Mucosa of descending colon (tissue), 3 donors: Measurements from ENCODE around the gene PDE1A. TPM values are rescaled to one million over a fixed set of nuclear protein-coding genes. Genes with fewer than 3 reads are reported as not detected.

ENCODE experiments used
- ATAC-seq: fragments of 200-7000 bp; cut with Tn5 transposase; one replicate; pipeline ENCODE4 v1.9.1; 2020; ENCODE audit warnings: mild to moderate bottlenecking, moderate library complexity
- DNase-seq, 3 donors: peaks; one replicate each; pipeline ENCODE4 v3.0.0-alpha.2; 2020
- H3K36me3 ChIP-seq: fragments of 200-600 bp; one replicate; pipeline ENCODE4 v1.8.0; 2021; ENCODE audit warnings: low read depth, mild to moderate bottlenecking
- H3K4me1 ChIP-seq: fragments of 200-600 bp; one replicate; pipeline ENCODE4 v1.8.0; 2021; ENCODE audit warnings: low read depth, mild to moderate bottlenecking
- H3K4me3 ChIP-seq: fragments of 200-600 bp; one replicate; pipeline ENCODE4 v1.8.0; 2021; ENCODE audit warnings: mild to moderate bottlenecking
- H3K9me3 ChIP-seq: fragments of 200-600 bp; one replicate; pipeline ENCODE4 v1.8.0; 2021; ENCODE audit warnings: mild to moderate bottlenecking
- intact Hi-C, 2 donors: fragments of 100-400 bp; cut with DNase I in 1 of 2; cut with micrococcal nuclease in 1 of 2; formaldehyde crosslinking; loops; one replicate each; pipeline versions ENCODE4 v1.11.0 to v1.11.1; 2022; cut with DNase I, micrococcal nuclease
- total RNA-seq, 3 donors: library from RNA; stranded (reverse); fragmentation: NEBNext Ultra II Directional in 2 of 3; extraction: Animal tissue kit (Norgen Biotek cat#: 25700) in 2 of 3; gene quantifications; one replicate each; pipeline versions ENCODE4 v1.2.1 to v1.2.4, GENCODE V29; 2021 to 2023
- TF ChIP-seq, protein P1 (sequence below): fragments of 200-600 bp; IDR thresholded peaks from one replicate; pipeline ENCODE4 v1.8.0; 2022; ENCODE audit warnings: antibody characterized with exemption, mild to moderate bottlenecking
- donor health status: DM: no; HTN: no; CAD: no; lungs with moderate emphysema.
- donor health status: DM: no; HTN: no; CAD: no.
- donor health status: DM: no; HTN: yes; CAD: no.

PDE1A gene
- total RNA-seq, 3 donors from 2014 or later = 1.1 to 10.8 (median 3.9) TPM

DNA sequence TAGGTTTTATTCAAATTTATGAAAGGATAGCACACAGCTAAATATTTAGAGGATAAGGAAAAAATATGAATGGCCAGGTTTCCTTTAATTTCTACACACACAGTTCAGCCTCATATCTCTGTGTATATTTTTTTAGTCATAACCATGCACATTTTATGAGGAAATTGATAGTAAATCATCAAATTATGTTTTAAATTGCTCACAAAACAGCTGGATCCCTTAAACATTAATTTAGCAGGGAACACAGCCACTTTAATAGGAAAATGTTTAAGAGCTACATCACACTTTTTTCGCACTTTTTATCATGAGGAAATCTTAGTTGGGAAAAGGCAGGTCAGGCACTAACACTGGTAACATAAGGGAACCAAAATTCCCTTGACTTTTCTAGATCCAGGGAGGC is 65.4 kb downstream of the PDE1A start:
- H3K4me1 ChIP-seq = peaks cover 6% of the 10 kb centered on the region
- H3K4me3 ChIP-seq = no peak overlapping the region
- no peak for ATAC-seq
- H3K36me3 ChIP-seq = no peaks in the 10 kb centered on the region
- TF ChIP-seq, protein P1, sequence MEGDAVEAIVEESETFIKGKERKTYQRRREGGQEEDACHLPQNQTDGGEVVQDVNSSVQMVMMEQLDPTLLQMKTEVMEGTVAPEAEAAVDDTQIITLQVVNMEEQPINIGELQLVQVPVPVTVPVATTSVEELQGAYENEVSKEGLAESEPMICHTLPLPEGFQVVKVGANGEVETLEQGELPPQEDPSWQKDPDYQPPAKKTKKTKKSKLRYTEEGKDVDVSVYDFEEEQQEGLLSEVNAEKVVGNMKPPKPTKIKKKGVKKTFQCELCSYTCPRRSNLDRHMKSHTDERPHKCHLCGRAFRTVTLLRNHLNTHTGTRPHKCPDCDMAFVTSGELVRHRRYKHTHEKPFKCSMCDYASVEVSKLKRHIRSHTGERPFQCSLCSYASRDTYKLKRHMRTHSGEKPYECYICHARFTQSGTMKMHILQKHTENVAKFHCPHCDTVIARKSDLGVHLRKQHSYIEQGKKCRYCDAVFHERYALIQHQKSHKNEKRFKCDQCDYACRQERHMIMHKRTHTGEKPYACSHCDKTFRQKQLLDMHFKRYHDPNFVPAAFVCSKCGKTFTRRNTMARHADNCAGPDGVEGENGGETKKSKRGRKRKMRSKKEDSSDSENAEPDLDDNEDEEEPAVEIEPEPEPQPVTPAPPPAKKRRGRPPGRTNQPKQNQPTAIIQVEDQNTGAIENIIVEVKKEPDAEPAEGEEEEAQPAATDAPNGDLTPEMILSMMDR = no peak
- no peak for DNase-seq
- intact Hi-C loops = no loop called here
- H3K9me3 ChIP-seq = no peaks in the 10 kb centered on the region

DNA sequence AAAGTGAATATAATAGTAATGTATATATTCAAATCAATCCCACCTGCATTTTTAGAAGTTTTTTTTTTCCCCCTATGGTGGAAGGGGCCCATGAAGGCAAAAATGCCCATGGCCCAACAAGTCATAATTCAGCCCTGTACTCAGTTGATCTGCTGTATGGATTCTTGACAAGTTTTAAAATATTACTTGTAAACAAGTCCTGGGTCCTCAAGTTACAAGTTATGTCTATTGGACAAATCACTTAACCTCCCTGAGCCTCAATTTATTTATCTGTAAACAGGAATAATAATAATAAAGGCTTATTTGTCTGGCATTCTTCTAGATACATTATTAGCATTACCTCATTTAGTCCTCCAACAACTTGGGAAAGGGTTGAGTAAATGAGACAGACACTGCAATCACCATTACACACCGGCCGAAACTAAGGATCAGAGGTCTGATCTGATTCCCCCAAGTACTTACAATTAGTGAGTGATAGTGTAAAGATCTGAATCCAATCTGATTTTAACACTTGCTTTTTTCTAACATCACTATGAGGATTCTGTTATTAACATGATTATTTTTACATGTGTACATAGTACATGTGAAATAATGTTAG is 66.1 kb downstream of the PDE1A start:
- H3K4me3 ChIP-seq = no peak overlapping the region
- ATAC-seq = no peak
- intact Hi-C loops = no loop called here
- H3K4me1 ChIP-seq = peaks cover 6% of the 10 kb centered on the region
- DNase-seq = no peak
- TF ChIP-seq, protein P1 = no peak
- no peaks in the 10 kb centered on the region for H3K36me3 ChIP-seq
- no peaks in the 10 kb centered on the region for H3K9me3 ChIP-seq

DNA sequence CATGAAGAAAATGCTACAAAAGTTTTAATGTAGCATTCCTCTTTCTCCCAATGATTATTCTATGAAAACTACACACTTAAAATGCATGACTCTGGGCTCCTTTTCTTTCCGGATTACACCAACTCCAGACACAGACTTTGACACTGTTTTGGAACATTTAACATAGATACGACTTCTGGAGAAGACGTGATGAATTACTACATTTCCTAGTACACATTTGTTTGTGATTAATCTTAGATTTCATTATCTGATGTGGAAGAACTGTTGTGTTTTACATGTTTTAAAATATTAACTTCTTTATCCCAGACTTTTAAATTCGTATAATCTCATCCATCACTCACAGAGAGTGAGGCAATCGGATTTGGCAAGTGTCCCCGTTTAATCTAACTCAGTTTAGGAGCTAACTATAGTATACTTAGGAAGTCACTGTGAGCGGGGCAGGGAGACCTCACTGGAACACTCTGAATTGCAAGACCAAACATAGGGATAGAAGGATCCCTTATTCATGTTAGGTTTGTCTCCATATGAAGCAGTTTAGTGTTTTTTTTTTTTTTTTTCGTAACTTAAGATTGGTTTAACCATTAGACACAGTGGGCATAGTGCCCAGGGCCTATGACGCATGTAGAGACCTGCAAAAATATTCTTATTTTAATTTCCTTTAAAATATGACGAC is 66.7 kb downstream of the PDE1A start:
- no peaks in the 10 kb centered on the region for H3K9me3 ChIP-seq
- TF ChIP-seq, protein P1 = no peak
- DNase-seq (peak in 2 of 3 donors; percentile 37 to 57), ATAC-seq (peak; percentile 71)
- no peak overlapping the region for H3K4me3 ChIP-seq
- peaks cover 6% of the 10 kb centered on the region for H3K4me1 ChIP-seq
- H3K36me3 ChIP-seq = no peaks in the 10 kb centered on the region
- intact Hi-C loops = no loop called here

DNA sequence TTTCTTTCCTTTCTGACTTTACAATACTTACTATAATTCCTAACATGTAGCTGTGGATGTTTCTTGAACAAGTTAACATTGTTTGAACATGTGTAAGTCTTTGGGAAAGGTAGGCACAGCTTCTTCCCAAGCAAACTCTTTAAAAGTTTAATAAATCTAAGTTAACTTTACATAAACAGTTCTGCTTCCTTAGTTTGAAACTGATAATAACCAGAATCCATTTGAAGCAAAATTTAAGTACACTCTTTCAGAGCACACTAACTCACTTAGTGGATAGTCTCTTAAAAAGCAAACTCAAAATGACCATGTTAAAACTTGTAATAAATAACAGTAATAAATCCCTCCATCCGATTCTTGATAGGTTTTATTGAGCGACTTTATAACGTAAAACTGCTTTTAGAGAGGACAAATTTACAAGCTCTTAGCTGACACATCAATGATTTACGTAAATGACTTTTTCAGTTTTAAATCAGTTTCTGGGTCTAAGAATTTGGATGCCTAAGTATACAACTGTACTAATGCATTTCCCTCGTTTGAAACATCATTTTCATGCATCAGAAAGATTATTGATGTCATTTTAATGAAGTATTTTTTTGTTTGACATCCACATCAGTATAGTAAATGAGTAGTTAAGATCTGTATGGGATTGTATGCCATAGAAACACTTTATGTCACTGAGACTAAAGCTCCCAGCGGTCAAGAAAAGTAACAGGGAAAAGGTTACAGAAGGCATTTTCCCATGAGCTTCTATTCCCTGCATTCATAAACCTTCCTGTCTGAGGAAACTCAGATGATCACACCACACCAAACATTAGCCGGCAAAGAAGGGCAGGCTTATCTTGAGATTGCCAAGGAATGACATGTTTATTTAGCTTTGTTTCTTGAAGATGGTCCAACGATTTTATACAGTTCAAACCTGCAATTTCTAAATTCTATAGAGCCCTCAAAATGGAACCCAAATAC is 67.5 kb downstream of the PDE1A start:
- Histone ChIP-seq H3K36me3 (no peaks in the 10 kb centered on the region), H3K9me3 (no peaks in the 10 kb centered on the region), H3K4me1 (peaks cover 6% of the 10 kb centered on the region), H3K4me3 (no peak overlapping the region)
- ATAC-seq (peak; percentile 60), DNase-seq (no peak)
- intact Hi-C loops = no loop called here
- TF ChIP-seq, protein P1 = no peak

DNA sequence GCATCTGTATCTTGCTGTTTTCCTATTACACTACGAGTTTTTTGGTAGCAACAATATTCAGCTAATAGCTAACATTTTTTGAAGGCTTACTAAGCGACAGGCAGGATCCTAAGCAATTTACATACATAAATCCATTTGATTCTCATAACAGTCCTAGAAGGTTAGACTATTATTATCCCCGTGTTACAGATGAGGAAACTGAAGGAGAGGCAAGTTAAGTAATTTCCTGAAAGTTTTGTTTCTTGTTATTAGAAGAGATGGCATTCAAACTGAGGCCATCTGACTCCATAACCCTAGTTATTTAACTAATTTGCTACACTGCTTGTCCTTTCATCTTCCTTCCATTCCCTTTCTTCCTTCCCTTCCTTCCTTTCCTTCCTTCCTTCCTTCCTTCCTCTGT is 68.2 kb downstream of the PDE1A start:
- no peak overlapping the region for H3K4me3 ChIP-seq
- DNase-seq = no peak
- no peaks in the 10 kb centered on the region for H3K9me3 ChIP-seq
- intact Hi-C loops = no loop called here
- H3K4me1 ChIP-seq = peaks cover 6% of the 10 kb centered on the region
- H3K36me3 ChIP-seq = no peaks in the 10 kb centered on the region
- ATAC-seq = no peak
- TF ChIP-seq, protein P1 = no peak
